NCI-H1048 (cell line): Measurements from ENCODE around the gene NCAM1.
"Not testable (repeated sequence)": the region's sequence is repeated elsewhere in the genome, so short reads cannot be mapped to it uniquely, and the experiment has no call there.

Source experiments
- DNase-seq: peaks from one replicate; lab custom pipeline; 2025; lab: John Stamatoyannopoulos, UW

NCAM1 gene

GRCh38 chr11:113276466-113276865 lies 315.2 kb downstream of the NCAM1 start:
- DNase-seq, result no peak

GRCh38 chr11:113277907-113278306 lies 316.7 kb downstream of the NCAM1 start:
- no peak for DNase-seq

DNA sequence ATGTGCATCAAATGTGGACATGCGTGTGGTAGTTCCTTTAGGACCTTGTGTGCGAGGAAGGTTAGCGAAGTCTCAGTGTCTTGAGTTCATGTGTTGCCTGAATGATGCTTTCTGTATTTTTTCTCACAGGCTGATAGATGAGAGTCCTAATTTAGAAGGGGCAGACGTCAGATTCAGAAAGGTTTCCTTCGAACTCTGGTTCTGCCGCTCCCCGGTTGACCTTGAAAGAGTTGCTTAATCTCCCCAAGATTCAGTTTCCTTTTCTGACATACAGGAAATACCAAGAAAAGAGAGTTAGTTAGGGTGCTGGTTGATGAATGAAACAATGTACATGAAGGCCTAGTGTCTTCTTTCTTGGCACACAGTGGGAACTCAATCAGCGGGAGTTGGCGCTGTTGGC lies 317.3 kb downstream of the NCAM1 start:
- no peak for DNase-seq

GRCh38 chr11:113278925-113279324 lies 317.7 kb downstream of the NCAM1 start:
- DNase-seq, result no peak

GRCh38 chr11:113279591-113279990 lies 318.4 kb downstream of the NCAM1 start:
- DNase-seq, result no peak

DNA sequence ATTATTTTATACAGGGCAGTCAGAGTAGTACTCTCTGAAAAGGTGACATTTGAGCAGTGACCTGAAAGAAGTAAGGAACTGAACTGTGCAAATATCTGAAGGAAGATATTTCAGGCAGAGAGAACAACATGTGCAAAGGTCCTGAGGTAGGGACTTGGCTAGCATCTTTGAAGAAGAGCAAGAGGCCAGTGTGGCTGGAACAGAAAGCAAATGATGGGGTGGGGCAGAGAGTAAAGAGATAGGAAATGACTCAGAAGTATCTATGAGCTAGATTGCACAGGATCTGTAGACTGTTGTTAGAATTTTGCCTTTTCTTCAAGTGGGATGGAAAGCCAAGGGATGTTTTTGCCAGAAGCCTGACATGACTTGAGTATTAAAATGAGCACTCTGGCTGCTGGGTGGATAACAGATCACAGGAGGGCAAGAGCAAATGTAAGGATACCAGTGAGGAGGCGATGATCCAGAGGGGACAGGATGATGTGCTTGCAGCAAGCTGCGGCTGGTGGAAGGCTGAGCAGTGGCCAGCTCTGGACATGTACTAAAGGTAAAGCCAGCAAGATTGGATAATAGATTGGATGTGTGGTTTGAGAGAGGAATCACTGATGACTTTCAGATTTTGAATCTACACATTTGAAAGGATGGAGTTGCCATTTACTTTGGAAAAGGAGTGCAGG lies 320.0 kb downstream of the NCAM1 start:
- DNase-seq, result no peak

- no peak for DNase-seq
These were observed 321.7 kb downstream of the NCAM1 start for GRCh38 chr11:113282898-113283437.

GRCh38 chr11:113283881-113284280 lies 322.7 kb downstream of the NCAM1 start:
- DNase-seq, result no peak

- DNase-seq, result no peak
These were observed 324.8 kb downstream of the NCAM1 start for GRCh38 chr11:113286009-113286408.

DNA sequence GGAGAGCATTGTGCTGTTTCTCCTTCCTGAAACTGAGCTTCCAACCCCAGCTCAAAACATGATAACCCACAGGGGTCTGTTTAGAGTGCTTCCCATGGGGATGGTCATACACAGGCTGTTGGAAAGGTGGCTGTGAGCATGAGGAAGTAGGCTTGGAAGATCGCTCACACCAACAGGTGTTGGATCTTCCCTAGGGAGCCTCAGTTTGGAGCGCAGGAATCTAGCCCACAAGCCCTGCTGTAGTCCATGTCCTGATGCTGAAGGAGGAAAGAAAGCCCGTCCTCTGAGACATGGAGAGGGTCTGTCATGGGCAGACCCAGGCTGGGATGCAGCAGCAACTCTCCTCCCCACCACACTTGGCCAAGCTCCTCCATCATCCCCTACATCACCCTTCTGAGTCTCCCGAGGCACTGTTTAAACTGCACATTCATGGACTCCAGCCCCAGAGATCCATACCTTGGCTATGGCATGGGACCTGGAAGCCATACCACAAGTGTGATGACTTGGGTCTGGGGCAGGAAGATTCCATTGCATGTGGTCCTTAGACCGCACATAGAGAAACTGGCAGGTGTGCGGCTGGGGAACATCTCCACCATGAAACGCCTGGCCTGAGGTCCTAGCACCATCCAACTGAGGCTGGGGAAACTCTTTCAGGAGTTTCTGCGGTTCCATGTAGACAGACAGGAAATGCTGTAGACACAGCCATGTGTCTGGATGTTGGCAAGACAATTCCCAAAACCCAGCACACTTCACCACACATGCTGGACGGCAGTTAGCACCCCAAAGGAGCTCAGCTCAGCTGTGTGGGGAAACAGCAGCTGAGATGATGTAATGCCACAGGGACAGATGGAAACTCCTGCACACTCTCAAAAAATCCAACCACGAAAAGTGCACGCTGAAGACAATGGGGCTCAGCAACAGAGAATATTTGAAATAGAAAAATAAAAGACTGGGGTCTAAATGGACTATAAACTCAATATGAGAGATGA lies 325.6 kb downstream of the NCAM1 start:
- no peak for DNase-seq

DNA sequence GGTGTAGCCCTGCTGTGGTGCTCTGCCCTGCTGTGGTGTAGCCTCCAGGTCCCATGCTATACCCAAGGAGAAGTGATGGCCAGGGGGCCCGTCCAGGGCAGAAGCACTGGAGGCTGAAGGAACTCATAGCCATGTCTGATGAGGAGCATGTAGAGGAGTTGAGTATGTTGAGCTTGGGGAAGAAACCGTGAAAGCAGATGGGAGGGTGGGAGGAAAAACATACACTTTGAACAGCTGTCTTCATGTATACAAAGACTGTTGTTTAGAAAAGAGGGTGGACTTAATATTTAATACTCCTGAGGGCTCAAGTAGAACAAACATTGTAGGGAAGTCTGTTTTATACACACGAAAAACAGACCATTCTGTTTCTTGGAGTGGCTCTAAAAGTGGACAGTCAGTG lies 326.6 kb downstream of the NCAM1 start:
- no peak for DNase-seq

DNA sequence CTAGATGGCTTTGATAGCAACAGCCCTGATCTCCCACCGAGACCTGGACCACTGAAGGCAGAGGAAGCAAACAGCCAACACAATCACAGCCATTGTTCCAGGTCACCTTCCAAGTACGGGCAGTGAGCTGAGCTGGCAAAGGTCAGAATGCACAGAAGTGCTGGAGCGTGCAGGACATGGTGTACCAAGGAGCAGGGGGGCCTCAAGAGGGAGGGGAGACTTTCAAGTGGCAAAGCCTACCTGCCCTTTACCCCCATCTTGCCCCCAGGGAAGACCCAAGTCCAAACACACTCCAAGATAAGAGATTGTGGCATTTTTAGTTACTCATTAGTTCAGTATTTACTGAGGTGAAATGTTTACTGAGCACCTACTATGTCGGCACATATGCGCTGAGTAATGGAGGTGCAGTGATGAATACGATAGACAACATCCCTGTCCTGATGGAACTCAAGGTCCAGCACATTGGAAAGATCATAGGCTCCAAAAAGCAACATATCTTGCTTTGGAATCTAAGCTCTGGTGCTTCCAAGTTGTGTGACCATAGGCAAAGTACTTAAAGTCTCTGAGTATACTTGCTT lies 327.2 kb downstream of the NCAM1 start:
- no peak for DNase-seq

DNA sequence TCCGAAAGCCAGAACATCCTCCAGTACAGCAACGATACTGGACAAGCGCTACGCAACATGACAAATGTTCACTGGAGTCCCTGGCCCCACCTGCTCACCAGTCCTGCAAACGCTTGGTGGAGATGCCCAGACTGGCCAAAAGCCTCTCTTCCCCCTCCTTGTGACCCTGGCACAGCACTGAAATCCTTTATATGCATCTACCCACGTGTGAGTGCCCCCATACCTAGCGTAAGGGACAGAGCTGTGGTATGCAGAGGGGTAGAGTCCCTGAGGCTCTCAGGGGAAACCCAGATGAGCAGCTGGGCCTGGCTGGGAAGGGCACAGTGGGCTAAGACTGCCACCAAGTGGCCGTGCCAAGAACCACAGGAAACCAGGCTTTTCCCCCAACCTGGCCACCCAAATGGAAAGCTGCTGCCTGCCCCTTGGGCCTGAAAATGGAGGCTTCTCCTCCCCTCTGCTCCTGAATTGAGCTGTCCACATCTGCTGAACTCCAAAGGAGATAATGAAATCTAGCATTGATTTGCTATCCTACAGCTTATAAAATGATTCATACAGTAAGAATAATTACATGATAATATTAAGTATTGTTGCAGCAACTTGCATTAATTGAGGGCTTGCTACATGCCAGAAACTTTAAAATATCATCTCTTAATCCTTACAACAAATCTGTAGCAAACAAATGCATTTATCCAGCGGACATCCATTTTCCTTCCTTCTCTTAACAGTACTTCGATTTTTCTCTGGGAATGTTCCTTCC lies 328.4 kb downstream of the NCAM1 start:
- peak; percentile 29 for DNase-seq

DNA sequence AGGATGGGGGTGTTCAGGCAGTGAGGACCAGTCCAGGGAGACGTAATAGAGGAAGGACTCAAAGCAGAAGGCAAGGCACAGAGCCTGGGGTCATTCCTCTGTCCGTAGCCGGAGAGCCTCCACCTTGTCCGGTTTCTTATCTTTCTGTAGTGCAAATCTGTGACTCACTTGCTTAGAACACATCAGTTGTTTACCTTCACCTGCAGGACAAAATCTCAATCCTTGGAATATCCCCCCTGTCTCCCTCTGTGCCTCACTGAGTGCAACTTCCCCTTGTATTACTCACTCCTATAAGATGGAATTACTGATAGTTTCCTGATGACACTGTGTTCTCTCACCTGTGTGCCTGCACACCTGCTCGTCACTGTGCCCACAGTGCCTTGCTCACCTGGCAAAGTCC lies 332.7 kb downstream of the NCAM1 start:
- no peak for DNase-seq

DNA sequence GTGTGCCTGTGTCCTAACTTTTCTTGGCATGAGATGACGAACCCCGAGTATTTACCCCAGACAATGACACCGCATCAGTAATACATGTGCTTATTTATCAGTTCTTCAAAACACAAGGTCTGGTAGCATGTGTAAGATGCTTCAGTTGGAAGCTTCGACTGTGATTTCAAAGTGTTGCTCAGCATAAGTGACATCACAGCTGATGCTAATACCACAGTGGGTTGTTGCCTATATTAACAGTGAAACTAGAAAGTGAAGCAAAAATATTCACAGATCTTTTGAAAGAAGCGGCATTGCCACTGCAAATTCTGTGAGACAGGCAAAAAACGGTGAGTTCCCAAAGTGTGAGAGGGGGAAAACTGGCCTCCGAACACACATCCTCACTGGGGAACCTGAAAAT lies 334.8 kb downstream of the NCAM1 start:
- no peak for DNase-seq

DNA sequence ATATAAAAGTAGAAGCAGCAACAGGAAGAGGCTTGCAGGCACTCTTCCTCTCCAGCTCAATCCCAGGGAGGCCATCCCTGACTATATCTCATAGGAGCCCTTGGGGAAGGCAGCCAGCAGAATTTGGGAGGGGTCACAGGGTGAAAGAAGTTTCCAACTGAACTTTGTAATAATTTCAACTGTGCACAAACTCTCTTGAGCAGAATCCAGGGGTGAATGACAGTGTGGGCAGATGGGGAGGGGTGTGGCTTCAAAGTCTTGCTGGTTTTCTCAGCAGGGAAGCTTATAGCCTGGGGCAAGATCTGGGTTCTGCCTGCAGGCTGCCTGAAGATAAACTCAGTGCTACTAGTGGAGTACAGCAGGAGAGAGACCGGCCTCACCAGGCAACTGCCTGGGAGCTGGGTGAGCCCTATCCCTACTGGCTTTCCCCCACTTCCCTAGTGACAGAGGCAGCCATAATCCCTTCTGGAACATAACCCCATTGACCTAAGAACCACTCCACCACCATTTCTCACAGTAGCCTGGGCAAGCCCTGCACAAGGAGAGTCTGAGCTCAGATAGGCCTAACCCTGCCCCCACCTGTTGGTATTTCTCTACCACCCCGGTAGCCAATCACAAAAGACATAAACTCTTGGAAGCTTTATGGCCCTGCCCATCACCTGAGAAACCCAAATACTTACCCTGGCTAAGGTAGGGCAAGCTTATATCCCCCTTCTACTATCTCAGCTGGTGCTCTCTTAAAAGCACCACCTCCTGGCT lies 335.4 kb downstream of the NCAM1 start:
- no peak for DNase-seq

- not testable (repeated sequence) for DNase-seq
These were observed 337.3 kb downstream of the NCAM1 start for GRCh38 chr11:113298496-113298895.

DNA sequence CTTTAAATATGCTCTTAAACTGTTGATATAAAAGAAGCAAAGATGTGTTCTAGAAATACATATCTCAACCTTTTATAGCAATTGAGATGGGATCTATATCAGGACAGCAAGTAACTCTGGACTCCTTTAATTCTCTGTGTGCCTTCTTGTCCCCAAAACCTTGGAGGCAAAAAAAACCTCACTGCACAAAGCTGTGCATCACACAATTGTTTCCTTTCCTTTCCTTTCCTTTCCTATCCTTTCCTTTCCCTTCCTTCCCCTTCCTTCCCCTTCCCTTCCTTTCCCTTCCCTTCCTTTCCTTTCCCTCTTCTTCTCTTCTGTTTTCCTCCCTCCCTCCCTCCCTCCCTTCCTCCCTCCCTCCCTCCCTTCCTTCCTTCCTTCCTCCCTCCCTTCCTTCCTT lies 343.7 kb downstream of the NCAM1 start:
- DNase-seq, result no peak

- peak; percentile 31 for DNase-seq
These were observed 344.5 kb downstream of the NCAM1 start for GRCh38 chr11:113305440-113306336.

DNA sequence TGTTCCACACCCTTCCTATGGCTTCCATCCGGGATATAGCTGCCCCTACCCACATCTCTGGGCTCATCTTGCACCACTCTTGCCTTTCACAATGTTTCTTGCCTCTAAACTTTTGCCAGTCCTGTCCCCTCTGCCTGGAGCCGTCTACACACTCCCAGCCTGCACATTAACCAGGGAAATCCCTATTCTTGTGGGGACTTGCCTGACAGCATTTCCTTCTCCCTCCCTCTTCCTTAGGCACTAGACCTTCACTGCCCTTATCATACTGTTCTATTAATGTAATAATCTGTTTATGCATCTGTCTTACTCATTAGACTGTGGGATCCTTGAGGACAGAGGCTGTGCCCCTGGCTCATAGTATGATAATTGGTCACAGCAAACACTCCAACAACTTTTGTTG lies 347.4 kb downstream of the NCAM1 start:
- DNase-seq, result no peak
